Measurements from ENCODE around the gene AOPEP. TPM values are rescaled to one million over a fixed set of nuclear protein-coding genes. Genes with fewer than 3 reads are reported as not detected.

Gene AOPEP
- total RNA-seq, 1 experiment from 2014 or later, result 15.0 TPM

DNA sequence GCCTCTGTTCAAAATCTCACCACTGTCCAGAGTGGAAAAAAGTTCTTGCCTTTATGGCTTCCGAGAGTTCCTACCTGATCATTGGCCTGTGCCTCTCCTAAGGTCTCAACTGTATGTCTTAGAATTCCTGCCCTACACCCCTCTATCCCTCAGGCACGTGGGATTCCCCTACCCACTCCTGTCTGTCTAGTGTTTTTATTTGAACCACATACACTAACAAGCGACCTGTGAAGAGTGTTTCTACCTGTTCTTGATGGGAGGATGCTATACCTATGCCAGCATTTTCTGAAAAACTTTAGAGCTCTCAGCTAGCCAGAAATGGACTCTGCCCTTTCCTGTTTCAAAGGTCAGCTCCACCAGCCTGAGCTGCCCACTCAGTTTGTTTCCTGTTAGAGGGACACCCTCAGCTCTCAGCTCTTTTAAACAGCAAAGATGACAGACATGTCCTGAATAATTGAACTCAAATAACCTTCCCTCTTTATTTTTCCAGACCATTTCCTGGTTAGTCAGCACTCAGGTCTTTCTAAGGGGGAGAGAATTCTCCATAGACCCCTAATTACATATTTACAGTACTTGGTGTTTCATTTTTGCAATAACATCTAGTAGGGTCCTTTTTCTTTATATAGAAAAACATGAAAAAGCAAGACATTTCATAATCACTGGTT is 214.8 kb downstream of the AOPEP start:
- no peak for DNase-seq
- Mint-ChIP-seq H3K4me1 (peaks cover 14% of the 10 kb centered on the region in 2 experiments), H3K27ac (peak overlapping the region in 2 of 3 experiments; percentile 25 to 54; a peak in 2 of 7 replicates), H3K36me3 (ENCODE audit: insufficient read depth in 1 of 3, low read depth in 3 of 3) (peaks cover 0 to 7% (median 5%) of the 10 kb centered on the region in 3 experiments; a peak in 4 of 7 replicates), H3K9me3 (no peaks in the 10 kb centered on the region), H3K27me3 (ENCODE audit: low read depth) (no peaks in the 10 kb centered on the region), H3K4me3 (no peak overlapping the region)
- peaks cover 9% of the 10 kb centered on the region; the same call in 1 of the 2 replicates for H3K4me1 ChIP-seq (ENCODE audit: insufficient read depth, low read length)
- no peak overlapping the region for H2BK120ac ChIP-seq (ENCODE audit: low read depth, low read length, poor library complexity, severe bottlenecking)
- H3K9me3 ChIP-seq (ENCODE audit: control insufficient read depth, low read depth, low read length), result no peaks in the 10 kb centered on the region
- no peaks in the 10 kb centered on the region for H3K27me3 ChIP-seq (ENCODE audit: insufficient read depth, low read length)
- H3K14ac ChIP-seq (ENCODE audit: insufficient read depth, low read length), result no peak overlapping the region
- no peaks in the 10 kb centered on the region for H3K79me1 ChIP-seq (ENCODE audit: insufficient read depth, low read depth, low read length, poor library complexity, severe bottlenecking)
- H3K18ac ChIP-seq (ENCODE audit: insufficient read length, low read depth, low read length), result no peak overlapping the region
- WGBS (ENCODE audit: extremely low coverage, insufficient read length, low lambda C conversion rate), result no CpG with 5 or more reads among the region's 3 CpGs
- H2BK20ac ChIP-seq (ENCODE audit: low read depth, low read length, poor library complexity, severe bottlenecking), result no peak overlapping the region
- no peaks in the 10 kb centered on the region; the same call in 1 of the 2 replicates for H3K79me2 ChIP-seq (ENCODE audit: insufficient read depth, low read length)
- no peak overlapping the region for H2BK15ac ChIP-seq (ENCODE audit: low read depth, low read length)
- no peak overlapping the region for H4K5ac ChIP-seq (ENCODE audit: insufficient read length, low read depth, low read length)
- H3K56ac ChIP-seq (ENCODE audit: insufficient read length, low read depth, low read length), result no peak overlapping the region
- no peaks in the 10 kb centered on the region for H4K20me1 ChIP-seq (ENCODE audit: control insufficient read depth, insufficient read depth, insufficient read length)
- H4K91ac ChIP-seq (ENCODE audit: insufficient read length, low read depth, low read length), result no peak overlapping the region
- H3T11ph ChIP-seq (ENCODE audit: low read length), result no peak overlapping the region
- no peak overlapping the region for H2AFZ ChIP-seq (ENCODE audit: low read length)
- H3K27ac ChIP-seq (ENCODE audit: insufficient read length, low read depth, low read length), result no peak overlapping the region
- H2BK5ac ChIP-seq (ENCODE audit: insufficient read length, low read length), result no peak overlapping the region
- H2AK5ac ChIP-seq (ENCODE audit: insufficient read length, low read length), result no peak overlapping the region
- no peak overlapping the region for H3K9ac ChIP-seq (ENCODE audit: extremely low read depth, insufficient read length, low read length)
- TF ChIP-seq, protein P1, sequence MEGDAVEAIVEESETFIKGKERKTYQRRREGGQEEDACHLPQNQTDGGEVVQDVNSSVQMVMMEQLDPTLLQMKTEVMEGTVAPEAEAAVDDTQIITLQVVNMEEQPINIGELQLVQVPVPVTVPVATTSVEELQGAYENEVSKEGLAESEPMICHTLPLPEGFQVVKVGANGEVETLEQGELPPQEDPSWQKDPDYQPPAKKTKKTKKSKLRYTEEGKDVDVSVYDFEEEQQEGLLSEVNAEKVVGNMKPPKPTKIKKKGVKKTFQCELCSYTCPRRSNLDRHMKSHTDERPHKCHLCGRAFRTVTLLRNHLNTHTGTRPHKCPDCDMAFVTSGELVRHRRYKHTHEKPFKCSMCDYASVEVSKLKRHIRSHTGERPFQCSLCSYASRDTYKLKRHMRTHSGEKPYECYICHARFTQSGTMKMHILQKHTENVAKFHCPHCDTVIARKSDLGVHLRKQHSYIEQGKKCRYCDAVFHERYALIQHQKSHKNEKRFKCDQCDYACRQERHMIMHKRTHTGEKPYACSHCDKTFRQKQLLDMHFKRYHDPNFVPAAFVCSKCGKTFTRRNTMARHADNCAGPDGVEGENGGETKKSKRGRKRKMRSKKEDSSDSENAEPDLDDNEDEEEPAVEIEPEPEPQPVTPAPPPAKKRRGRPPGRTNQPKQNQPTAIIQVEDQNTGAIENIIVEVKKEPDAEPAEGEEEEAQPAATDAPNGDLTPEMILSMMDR (conservative IDR thresholded peaks at IDR 0.05), result no peak
- no peak overlapping the region for H3K4ac ChIP-seq (ENCODE audit: low read depth, low read length)
- H2BK12ac ChIP-seq (ENCODE audit: insufficient read length, low read depth, low read length), result no peak overlapping the region
- H3K4me2 ChIP-seq (ENCODE audit: insufficient read depth, insufficient read length, low read length), result no peak overlapping the region
- H3K23ac ChIP-seq (ENCODE audit: insufficient read length, low read depth, low read length), result no peak overlapping the region
- no peaks in the 10 kb centered on the region for H3K23me2 ChIP-seq (ENCODE audit: insufficient read length, low read depth, low read length, poor library complexity, severe bottlenecking)
- H4K8ac ChIP-seq (replicated peaks; ENCODE audit: insufficient read length, low read depth, low read length), result no peak overlapping the region
